ENCODE measurements around the gene VPS35. TPM values are rescaled to one million over a fixed set of nuclear protein-coding genes. Genes with fewer than 3 reads are reported as not detected.

Gene VPS35
- 129 TPM for total RNA-seq

GRCh38 chr16:46688654-46689364 lies at the start of gene VPS35:
VPS35 (minus strand) TSS chr16:46689178; CDS start chr16:46689133, 45 bp downstream.
- DNase-seq: peak; percentile 99

- no peak for DNase-seq
Measured at GRCh38 chr16:46737621-46738214, 48.7 kb upstream of the VPS35 start.

GRCh38 chr16:46736695-46737094 lies 47.7 kb upstream of the VPS35 start:
- no peak for DNase-seq

- no peak for DNase-seq
Measured at GRCh38 chr16:46733319-46733830, 44.4 kb upstream of the VPS35 start.

GRCh38 chr16:46732561-46732960 lies 43.6 kb upstream of the VPS35 start:
- DNase-seq: no peak

- no peak for DNase-seq
Measured at GRCh38 chr16:46731691-46732555, 42.9 kb upstream of the VPS35 start.

- no peak for DNase-seq
Measured at GRCh38 chr16:46730801-46731690, 42.1 kb upstream of the VPS35 start.

- DNase-seq: no peak
Measured at GRCh38 chr16:46730126-46730525, 41.1 kb upstream of the VPS35 start.

- DNase-seq: no peak
Measured at GRCh38 chr16:46729326-46729995, 40.5 kb upstream of the VPS35 start.

GRCh38 chr16:46728806-46729205 lies 39.8 kb upstream of the VPS35 start:
- peak; percentile 68 for DNase-seq

- DNase-seq: no peak
Measured at GRCh38 chr16:46727630-46728029, 38.7 kb upstream of the VPS35 start.

GRCh38 chr16:46727184-46727583 lies 38.2 kb upstream of the VPS35 start:
- DNase-seq: no peak

- DNase-seq: peak; percentile 24
Measured at GRCh38 chr16:46721885-46722284, 32.9 kb upstream of the VPS35 start.

GRCh38 chr16:46720619-46721018 lies 31.6 kb upstream of the VPS35 start:
- no peak for DNase-seq

GRCh38 chr16:46719528-46719927 lies 30.6 kb upstream of the VPS35 start:
- no peak for DNase-seq

- no peak for DNase-seq
Measured at GRCh38 chr16:46718214-46718613, 29.2 kb upstream of the VPS35 start.

GRCh38 chr16:46717692-46718091 lies 28.7 kb upstream of the VPS35 start:
- DNase-seq: no peak

GRCh38 chr16:46715769-46716305 lies 26.9 kb upstream of the VPS35 start:
- no peak for DNase-seq

GRCh38 chr16:46714797-46715591 lies 26.0 kb upstream of the VPS35 start:
- DNase-seq: no peak

- DNase-seq: no peak
Measured at GRCh38 chr16:46713634-46714033, 24.7 kb upstream of the VPS35 start.

Data from tongue (tissue), 2 donors.